ENCODE measurements around the gene ZNF256.
A peak's percentile ranks its signal among the peaks of the same experiment; 100 is the strongest.
"Not testable (repeated sequence)": the region's sequence is repeated elsewhere in the genome, so short reads cannot be mapped to it uniquely, and the experiment has no call there.

ZNF256 gene

GRCh38 chr19:57934820-57935665, 12.5 kb downstream of the ZNF256 start, which contains the start of gene ZNF418:
Gene ZNF418 (minus strand): TSS chr19:57935402. CDS start chr19:57933822, 1,580 bp downstream.
- H3K4me1 ChIP-seq (ENCODE audit: control extremely low read depth in 1 of 4, control insufficient read depth in 4 of 4, insufficient read depth in 4 of 4, low read length in 3 of 4) = peaks cover 0 to 7% (median 3%) of the 10 kb centered on the region in 4 experiments
- peak within 1 kb of the TSS; percentile 46 to 71 for H3K27ac ChIP-seq (ENCODE audit: insufficient read depth in 1 of 2, low read depth in 1 of 2, low read length in 2 of 2, poor library complexity in 1 of 2, severe bottlenecking in 2 of 2)
- POLR2A ChIA-PET = interaction anchor here (0.6 to 1.1 kb wide), 2 partner anchors 19 to 41 kb away, joined by 3 to 4 read pairs; partner anchors contain the start of gene ZNF417
- 9% methylated on average over 51 of the region's 54 CpGs for WGBS (ENCODE audit: insufficient coverage)
- no peaks in the 10 kb centered on the region for H3K27me3 ChIP-seq (replicated peaks in 2 of 5; ENCODE audit: control insufficient read depth in 4 of 5, insufficient read depth in 5 of 5, low read length in 4 of 5)
- H3K4me3 ChIP-seq (ENCODE audit: control insufficient read depth in 1 of 7, extremely low read depth in 1 of 7, insufficient read depth in 4 of 7, low read depth in 2 of 7, low read length in 6 of 7) = peak within 1 kb of the TSS; percentile 71 to 95 (median 81)
- H3K9me3 ChIP-seq (ENCODE audit: control extremely low read depth in 1 of 5, control insufficient read depth in 4 of 5, insufficient read depth in 2 of 5, low read depth in 1 of 5, low read length in 4 of 5) = peaks cover 7 to 66% (median 59%) of the 10 kb centered on the region in 5 experiments
- peak; percentile 85 to 94 (median 93) for DNase-seq
- CTCF ChIA-PET = interaction anchor here (1.0 to 1.5 kb wide), 2 partner anchors 11 to 15 kb away, joined by 3 to 4 read pairs; no protein-coding TSS in a partner anchor
- peaks cover 17 to 55% (median 28%) of the 10 kb centered on the region in 4 experiments for H3K36me3 ChIP-seq (ENCODE audit: control insufficient read depth in 4 of 4, insufficient read depth in 4 of 4, low read length in 3 of 4)

GRCh38 chr19:57927587-57927986, 19.9 kb downstream of the ZNF256 start:
- Histone ChIP-seq H3K4me1 (ENCODE audit: control extremely low read depth in 1 of 4, control insufficient read depth in 4 of 4, insufficient read depth in 4 of 4, low read length in 3 of 4) (no peaks in the 10 kb centered on the region), H3K27me3 (replicated peaks in 2 of 5; ENCODE audit: control insufficient read depth in 4 of 5, insufficient read depth in 5 of 5, low read length in 4 of 5) (no peaks in the 10 kb centered on the region), H3K36me3 (ENCODE audit: control insufficient read depth in 4 of 4, insufficient read depth in 4 of 4, low read length in 3 of 4) (peaks cover 28 to 80% (median 52%) of the 10 kb centered on the region in 4 experiments), H3K4me3 (ENCODE audit: control insufficient read depth in 1 of 7, extremely low read depth in 1 of 7, insufficient read depth in 4 of 7, low read depth in 2 of 7, low read length in 6 of 7) (peak overlapping the region in 1 of 7 experiments; percentile 43), H3K27ac (ENCODE audit: insufficient read depth in 1 of 2, low read depth in 1 of 2, low read length in 2 of 2, poor library complexity in 1 of 2, severe bottlenecking in 2 of 2) (no peak overlapping the region), H3K9me3 (ENCODE audit: control extremely low read depth in 1 of 5, control insufficient read depth in 4 of 5, insufficient read depth in 2 of 5, low read depth in 1 of 5, low read length in 4 of 5) (peaks cover 8 to 84% (median 71%) of the 10 kb centered on the region in 5 experiments)
- ChIA-PET CTCF (interaction anchor here (1.2 kb wide), 1 partner anchor 9 kb away, joined by 4 read pairs; no protein-coding TSS in a partner anchor), POLR2A (no interaction called here)
- DNase-seq = no peak
- 100% methylated on average over 4 of the region's 4 CpGs for WGBS (ENCODE audit: insufficient coverage)

GRCh38 chr19:57916168-57916995, 31.1 kb downstream of the ZNF256 start, which contains the start of gene ZNF417:
Gene ZNF417 (minus strand): TSS chr19:57916592. CDS start chr19:57916411, 181 bp downstream.
- not testable (repeated sequence) for H3K27me3 ChIP-seq (replicated peaks in 2 of 5; ENCODE audit: control insufficient read depth in 4 of 5, insufficient read depth in 5 of 5, low read length in 4 of 5); H3K9me3 ChIP-seq (ENCODE audit: control extremely low read depth in 1 of 5, control insufficient read depth in 4 of 5, insufficient read depth in 2 of 5, low read depth in 1 of 5, low read length in 4 of 5)
- H3K4me1 ChIP-seq (ENCODE audit: control extremely low read depth in 1 of 4, control insufficient read depth in 4 of 4, insufficient read depth in 4 of 4, low read length in 3 of 4) = peaks cover 0 to 13% (median 8%) of the 10 kb centered on the region in 4 experiments
- ChIA-PET CTCF (interaction anchor here (0.8 kb wide), 1 partner anchor 14 kb away, joined by 3 read pairs; no protein-coding TSS in a partner anchor), POLR2A (interaction anchor here (0.6 to 1.9 kb wide), 6 partner anchors 9 to 338 kb away, joined by 3 to 6 read pairs (median 4); partner anchors contain the start of genes ZNF416, ZNF418 and ZNF606)
- H3K4me3 ChIP-seq (ENCODE audit: control insufficient read depth in 1 of 7, extremely low read depth in 1 of 7, insufficient read depth in 4 of 7, low read depth in 2 of 7, low read length in 6 of 7) = peak within 1 kb of the TSS; percentile 68 to 94 (median 86)
- 0% methylated on average over 23 of the region's 51 CpGs for WGBS (ENCODE audit: insufficient coverage)
- peaks cover 8 to 27% (median 19%) of the 10 kb centered on the region in 4 experiments for H3K36me3 ChIP-seq (ENCODE audit: control insufficient read depth in 4 of 4, insufficient read depth in 4 of 4, low read length in 3 of 4)
- H3K27ac ChIP-seq (ENCODE audit: insufficient read depth in 1 of 2, low read depth in 1 of 2, low read length in 2 of 2, poor library complexity in 1 of 2, severe bottlenecking in 2 of 2) = peak within 1 kb of the TSS; percentile 72 to 86
- DNase-seq = peak; percentile 94 to 99 (median 97)

GRCh38 chr19:57914531-57914930, 33.0 kb downstream of the ZNF256 start:
- Histone ChIP-seq H3K4me3 (ENCODE audit: control insufficient read depth in 1 of 7, extremely low read depth in 1 of 7, insufficient read depth in 4 of 7, low read depth in 2 of 7, low read length in 6 of 7) (no peak overlapping the region), H3K36me3 (ENCODE audit: control insufficient read depth in 4 of 4, insufficient read depth in 4 of 4, low read length in 3 of 4) (peaks cover 4 to 28% (median 18%) of the 10 kb centered on the region in 4 experiments), H3K9me3 (ENCODE audit: control extremely low read depth in 1 of 5, control insufficient read depth in 4 of 5, insufficient read depth in 2 of 5, low read depth in 1 of 5, low read length in 4 of 5) (peaks cover 0 to 3% (median 0%) of the 10 kb centered on the region in 5 experiments), H3K27me3 (replicated peaks in 2 of 5; ENCODE audit: control insufficient read depth in 4 of 5, insufficient read depth in 5 of 5, low read length in 4 of 5) (no peaks in the 10 kb centered on the region), H3K27ac (ENCODE audit: insufficient read depth in 1 of 2, low read depth in 1 of 2, low read length in 2 of 2, poor library complexity in 1 of 2, severe bottlenecking in 2 of 2) (no peak overlapping the region), H3K4me1 (ENCODE audit: control extremely low read depth in 1 of 4, control insufficient read depth in 4 of 4, insufficient read depth in 4 of 4, low read length in 3 of 4) (peaks cover 0 to 13% (median 8%) of the 10 kb centered on the region in 4 experiments)
- ChIA-PET CTCF (interaction anchor here (1.0 to 1.1 kb wide), 2 partner anchors 11 to 31 kb away, joined by 3 read pairs; no protein-coding TSS in a partner anchor), POLR2A (interaction anchor here (0.6 kb wide), 2 partner anchors 212 to 278 kb away, joined by 3 read pairs; no protein-coding TSS in a partner anchor)
- no peak for DNase-seq
- WGBS (ENCODE audit: insufficient coverage) = 100% methylated on average over 2 of the region's 3 CpGs

GRCh38 chr19:57907394-57907793, 40.1 kb downstream of the ZNF256 start:
- ChIA-PET CTCF (interaction anchor here (1.1 kb wide), 1 partner anchor 9 kb away, joined by 3 read pairs; no protein-coding TSS in a partner anchor), POLR2A (interaction anchor here (0.7 kb wide), 1 partner anchor 10 kb away, joined by 3 read pairs; the partner anchor contains the start of gene ZNF417)
- Histone ChIP-seq H3K4me3 (ENCODE audit: control insufficient read depth in 1 of 7, extremely low read depth in 1 of 7, insufficient read depth in 4 of 7, low read depth in 2 of 7, low read length in 6 of 7) (no peak overlapping the region), H3K36me3 (ENCODE audit: control insufficient read depth in 4 of 4, insufficient read depth in 4 of 4, low read length in 3 of 4) (peaks cover 4 to 33% (median 24%) of the 10 kb centered on the region in 4 experiments), H3K27ac (ENCODE audit: insufficient read depth in 1 of 2, low read depth in 1 of 2, low read length in 2 of 2, poor library complexity in 1 of 2, severe bottlenecking in 2 of 2) (no peak overlapping the region), H3K4me1 (ENCODE audit: control extremely low read depth in 1 of 4, control insufficient read depth in 4 of 4, insufficient read depth in 4 of 4, low read length in 3 of 4) (peaks cover 0 to 2% (median 0%) of the 10 kb centered on the region in 4 experiments), H3K27me3 (replicated peaks in 2 of 5; ENCODE audit: control insufficient read depth in 4 of 5, insufficient read depth in 5 of 5, low read length in 4 of 5) (no peaks in the 10 kb centered on the region), H3K9me3 (ENCODE audit: control extremely low read depth in 1 of 5, control insufficient read depth in 4 of 5, insufficient read depth in 2 of 5, low read depth in 1 of 5, low read length in 4 of 5) (peaks cover 0 to 3% (median 0%) of the 10 kb centered on the region in 5 experiments)
- DNase-seq = no peak
- 93% methylated on average over 3 of the region's 3 CpGs for WGBS (ENCODE audit: insufficient coverage)

- no peak for DNase-seq
- CTCF ChIA-PET = no interaction called here
- H3K9me3 ChIP-seq (ENCODE audit: control extremely low read depth in 1 of 5, control insufficient read depth in 4 of 5, insufficient read depth in 2 of 5, low read depth in 1 of 5, low read length in 4 of 5) = peaks cover 0 to 3% (median 0%) of the 10 kb centered on the region in 5 experiments
- POLR2A ChIA-PET = interaction anchor here (0.6 kb wide), 1 partner anchor 268 kb away, joined by 3 read pairs; no protein-coding TSS in a partner anchor
- H3K36me3 ChIP-seq (ENCODE audit: control insufficient read depth in 4 of 4, insufficient read depth in 4 of 4, low read length in 3 of 4) = peaks cover 2 to 22% (median 10%) of the 10 kb centered on the region in 4 experiments
- H3K4me1 ChIP-seq (ENCODE audit: control extremely low read depth in 1 of 4, control insufficient read depth in 4 of 4, insufficient read depth in 4 of 4, low read length in 3 of 4) = peaks cover 0 to 2% (median 0%) of the 10 kb centered on the region in 4 experiments
- no peaks in the 10 kb centered on the region for H3K27me3 ChIP-seq (replicated peaks in 2 of 5; ENCODE audit: control insufficient read depth in 4 of 5, insufficient read depth in 5 of 5, low read length in 4 of 5)
- H3K27ac ChIP-seq (ENCODE audit: insufficient read depth in 1 of 2, low read depth in 1 of 2, low read length in 2 of 2, poor library complexity in 1 of 2, severe bottlenecking in 2 of 2) = no peak overlapping the region
- 100% methylated on average over 2 of the region's 6 CpGs for WGBS (ENCODE audit: insufficient coverage)
- no peak overlapping the region for H3K4me3 ChIP-seq (ENCODE audit: control insufficient read depth in 1 of 7, extremely low read depth in 1 of 7, insufficient read depth in 4 of 7, low read depth in 2 of 7, low read length in 6 of 7)
Measured at GRCh38 chr19:57905258-57905657, 42.2 kb downstream of the ZNF256 start.

All from common myeloid progenitor, CD34-positive (primary cell).